Activated T-helper 1 cell treated with Interleukin-2 at 50 U/mL for 16 hours (primary cell): ENCODE data around the gene CALCOCO2.
"Not testable (repeated sequence)": the region's sequence is repeated elsewhere in the genome, so short reads cannot be mapped to it uniquely, and the experiment has no call there.

Source experiments
- DNase-seq: peaks from one replicate; pipeline ENCODE4 v3.0.0-alpha.2; 2020; ENCODE audit warnings: low read depth

Gene CALCOCO2

GRCh38 chr17:48825446-48826381, 5.1 kb upstream of the CALCOCO2 start:
- DNase-seq, result no peak

- DNase-seq, result no peak
Observed at GRCh38 chr17:48831549-48831883, 681 bp downstream of the CALCOCO2 start.

- no peak for DNase-seq
Observed at GRCh38 chr17:48834973-48835372, 4.1 kb downstream of the CALCOCO2 start.

- no peak for DNase-seq
Observed at GRCh38 chr17:48835971-48836370, 5.1 kb downstream of the CALCOCO2 start.

GRCh38 chr17:48837458-48837857, 6.6 kb downstream of the CALCOCO2 start:
- DNase-seq, result not testable (repeated sequence)

GRCh38 chr17:48840441-48840840, 9.6 kb downstream of the CALCOCO2 start:
- DNase-seq, result no peak

GRCh38 chr17:48841395-48841831, 10.6 kb downstream of the CALCOCO2 start:
- no peak for DNase-seq

GRCh38 chr17:48842746-48843145, 11.9 kb downstream of the CALCOCO2 start:
- no peak for DNase-seq

GRCh38 chr17:48843187-48843900, 12.5 kb downstream of the CALCOCO2 start:
- DNase-seq, result no peak

GRCh38 chr17:48850792-48851323, 20.0 kb downstream of the CALCOCO2 start:
- DNase-seq, result no peak

- DNase-seq, result no peak
Observed at GRCh38 chr17:48854774-48855476, 24.1 kb downstream of the CALCOCO2 start.

- DNase-seq, result no peak
Observed at GRCh38 chr17:48856122-48856821, 25.4 kb downstream of the CALCOCO2 start.

GRCh38 chr17:48860034-48860433, 29.2 kb downstream of the CALCOCO2 start:
- no peak for DNase-seq

- no peak for DNase-seq
Observed at GRCh38 chr17:48860456-48860855, 29.6 kb downstream of the CALCOCO2 start.

GRCh38 chr17:48868916-48869500, 38.2 kb downstream of the CALCOCO2 start:
- no peak for DNase-seq

- DNase-seq, result no peak
Observed at GRCh38 chr17:48869821-48870318, 39.0 kb downstream of the CALCOCO2 start.

- no peak for DNase-seq
Observed at GRCh38 chr17:48871035-48871550, 40.3 kb downstream of the CALCOCO2 start.

- no peak for DNase-seq
Observed at GRCh38 chr17:48871551-48872351, 40.9 kb downstream of the CALCOCO2 start.

- DNase-seq, result not testable (repeated sequence)
Observed at GRCh38 chr17:48872409-48872808, 41.6 kb downstream of the CALCOCO2 start.

GRCh38 chr17:48873209-48873608, 42.4 kb downstream of the CALCOCO2 start:
- no peak for DNase-seq
